ENCODE measurements around the gene SUSD4. TPM values are rescaled to one million over a fixed set of nuclear protein-coding genes. Genes with fewer than 3 reads are reported as not detected.

SUSD4 gene
- total and polyA plus RNA-seq, 2 of the 4 experiments (the other 2 are of a cell fraction), result 1.8 to 2.7 TPM

DNA sequence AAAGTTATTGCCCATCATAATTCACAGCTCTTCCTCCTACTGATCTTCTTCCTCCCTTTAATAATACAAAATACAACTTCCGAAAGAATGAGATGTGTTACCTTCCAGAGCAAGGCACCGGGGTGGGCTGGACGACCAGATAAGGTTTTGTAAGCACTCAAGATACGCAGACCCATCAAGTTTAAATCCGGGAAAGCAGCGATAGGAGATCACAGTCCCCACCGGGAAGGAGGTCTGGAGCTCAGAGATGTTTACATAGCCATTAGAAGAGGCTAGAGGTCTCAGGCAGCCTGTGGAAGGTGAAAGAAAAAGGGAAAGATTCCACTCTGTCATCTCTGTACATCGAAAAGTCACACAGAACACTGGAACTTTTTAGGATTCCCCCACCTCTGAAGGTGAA lies 99.4 kb downstream of the SUSD4 start:
- Histone ChIP-seq H3K9me1 (ENCODE audit: insufficient read depth, low read length) (no peaks in the 10 kb centered on the region), H3K9ac (ENCODE audit: low read depth, low read length) (no peak overlapping the region), H3K4ac (ENCODE audit: low read depth, low read length) (no peak overlapping the region), H4K8ac (ENCODE audit: low read depth in 2 of 2, low read length in 2 of 2) (no peak overlapping the region), H4K20me1 (ENCODE audit: insufficient read depth, low read length) (no peaks in the 10 kb centered on the region), H3K23ac (ENCODE audit: low read depth, low read length) (no peak overlapping the region), H2BK120ac (ENCODE audit: low read depth, low read length) (no peak overlapping the region), H2BK20ac (ENCODE audit: low read depth, low read length) (no peak overlapping the region), H3K4me2 (ENCODE audit: low read depth, low read length) (no peak overlapping the region), H4K5ac (ENCODE audit: low read depth, low read length) (no peak overlapping the region), H3K4me3 (ENCODE audit: insufficient read depth, low read depth, low read length) (no peak overlapping the region), H3K27me3 (ENCODE audit: control insufficient read depth, insufficient read depth, low read length) (peaks cover 34% of the 10 kb centered on the region), H3K9me3 (ENCODE audit: control insufficient read depth, insufficient read depth, low read length) (no peaks in the 10 kb centered on the region), H3K27ac (ENCODE audit: insufficient read depth, low read length) (no peak overlapping the region), H3K36me3 (ENCODE audit: control insufficient read depth, insufficient read depth, low read length) (no peaks in the 10 kb centered on the region), H2BK5ac (ENCODE audit: low read depth, low read length, poor library complexity, severe bottlenecking) (no peak overlapping the region), H3K14ac (replicated peaks; ENCODE audit: low read depth, low read length) (no peak overlapping the region), H4K91ac (ENCODE audit: insufficient read depth, low read depth, low read length) (no peak overlapping the region), H3K56ac (ENCODE audit: extremely low read depth, insufficient read depth, low read length) (no peak overlapping the region), H3K18ac (ENCODE audit: low read depth, low read length) (no peak overlapping the region), H3K79me1 (ENCODE audit: low read depth in 1 of 2, low read length in 2 of 2) (no peaks in the 10 kb centered on the region), H2AK9ac (replicated peaks; ENCODE audit: low read depth, low read length, poor library complexity) (no peak overlapping the region), H2AK5ac (ENCODE audit: low read depth, low read length) (no peak overlapping the region), H2AFZ (replicated peaks; ENCODE audit: low read length, poor library complexity) (no peak overlapping the region), H2BK15ac (ENCODE audit: low read depth, low read length) (no peak overlapping the region), H3K4me1 (ENCODE audit: control insufficient read depth, insufficient read depth, low read length) (no peaks in the 10 kb centered on the region)
- no TSS peak for BruUV-seq (replicated peaks)
- DNase-seq (no peak), ATAC-seq (ENCODE audit: low read depth) (no peak)
- POLR2A ChIA-PET (ENCODE audit: unreplicated experiment), result no interaction called here
- dilution Hi-C loops (cut with HindIII; ENCODE audit: low sequenced_read_pairs, unreplicated experiment) (no loop called here), in situ Hi-C loops (cut with MboI; ENCODE audit: low sequenced_read_pairs) (no loop called here), intact Hi-C loops (cut with micrococcal nuclease) (no loop called here)
- CTCF ChIA-PET, result no interaction called here
- TF ChIP-seq CTCF (conservative IDR thresholded peaks at IDR 0.05; ENCODE audit: low read depth, low read length), result no peak
- no peak for TF ChIP-seq MAFK (IDR thresholded peaks at IDR 0.05; ENCODE audit: low read depth, low read length)
- TF ChIP-seq MXI1 (IDR thresholded peaks at IDR 0.05; ENCODE audit: borderline replicate concordance, low read depth, low read length), result no peak
- WGBS, 2 experiments (ENCODE audit: extremely low coverage in 2 of 2, insufficient read length in 1 of 2), result 47% methylated on average over 2 of the region's 8 CpGs; no CpG with 5 or more reads in 1 of the 2 experiments
